ENCODE results near the gene HIVEP3.
A peak's percentile ranks its signal among the peaks of the same experiment; 100 is the strongest.

Gene HIVEP3

DNA sequence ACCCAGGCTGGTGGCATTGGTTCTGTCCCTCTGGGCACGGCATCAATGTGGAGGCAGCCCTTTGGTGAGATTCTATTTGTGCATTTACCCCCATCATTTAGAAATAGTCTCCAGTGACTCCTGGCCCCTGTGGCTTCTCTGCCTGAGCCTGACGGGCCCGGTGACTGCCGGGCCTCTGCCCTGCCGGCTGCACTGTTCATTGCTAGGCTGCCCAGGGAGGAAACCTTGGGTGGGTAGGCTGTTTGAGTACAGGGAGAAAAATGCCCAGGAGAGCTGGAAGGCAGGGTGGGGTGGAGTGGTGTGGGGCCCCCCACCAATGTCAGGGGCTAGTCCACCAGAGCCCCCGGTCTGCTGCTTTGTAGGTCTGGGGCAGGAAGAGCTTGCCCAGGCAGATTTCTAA is 410.9 kb downstream of the HIVEP3 start:
- DNase-seq (ENCODE audit: low read depth in 2 of 3, low spot score in 2 of 3): no peak

DNA sequence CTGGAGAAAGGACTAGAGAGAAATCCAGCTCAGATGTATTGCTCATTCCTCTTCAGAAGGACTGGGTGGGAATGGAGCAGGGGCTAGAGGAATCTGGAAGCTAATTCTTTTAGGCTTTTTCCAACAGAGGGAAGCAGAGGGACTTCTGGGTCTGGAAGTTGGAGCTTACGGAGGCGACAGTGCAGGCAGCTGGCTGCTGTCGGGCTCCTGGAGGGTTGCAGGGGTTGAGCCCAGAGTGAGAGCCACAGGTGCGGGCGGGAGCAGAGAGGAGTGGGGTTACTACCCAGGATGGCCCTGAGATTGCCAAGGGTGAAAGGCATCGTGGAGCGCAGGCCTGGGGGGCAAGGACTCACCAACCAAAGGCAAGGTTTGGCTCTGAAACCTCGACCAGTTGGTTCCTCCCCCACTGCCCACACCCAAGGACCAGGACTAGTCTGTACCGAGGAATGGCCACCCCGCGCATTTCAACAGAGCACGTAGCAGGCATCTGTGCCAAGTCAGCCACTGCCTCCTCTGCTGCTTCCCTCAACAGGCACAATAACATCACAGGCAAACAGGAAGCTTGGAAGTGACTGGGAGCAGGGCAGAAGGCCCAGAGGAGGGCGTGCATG is 411.5 kb downstream of the HIVEP3 start:
- no peak for DNase-seq (ENCODE audit: low read depth in 2 of 3, low spot score in 2 of 3)

DNA sequence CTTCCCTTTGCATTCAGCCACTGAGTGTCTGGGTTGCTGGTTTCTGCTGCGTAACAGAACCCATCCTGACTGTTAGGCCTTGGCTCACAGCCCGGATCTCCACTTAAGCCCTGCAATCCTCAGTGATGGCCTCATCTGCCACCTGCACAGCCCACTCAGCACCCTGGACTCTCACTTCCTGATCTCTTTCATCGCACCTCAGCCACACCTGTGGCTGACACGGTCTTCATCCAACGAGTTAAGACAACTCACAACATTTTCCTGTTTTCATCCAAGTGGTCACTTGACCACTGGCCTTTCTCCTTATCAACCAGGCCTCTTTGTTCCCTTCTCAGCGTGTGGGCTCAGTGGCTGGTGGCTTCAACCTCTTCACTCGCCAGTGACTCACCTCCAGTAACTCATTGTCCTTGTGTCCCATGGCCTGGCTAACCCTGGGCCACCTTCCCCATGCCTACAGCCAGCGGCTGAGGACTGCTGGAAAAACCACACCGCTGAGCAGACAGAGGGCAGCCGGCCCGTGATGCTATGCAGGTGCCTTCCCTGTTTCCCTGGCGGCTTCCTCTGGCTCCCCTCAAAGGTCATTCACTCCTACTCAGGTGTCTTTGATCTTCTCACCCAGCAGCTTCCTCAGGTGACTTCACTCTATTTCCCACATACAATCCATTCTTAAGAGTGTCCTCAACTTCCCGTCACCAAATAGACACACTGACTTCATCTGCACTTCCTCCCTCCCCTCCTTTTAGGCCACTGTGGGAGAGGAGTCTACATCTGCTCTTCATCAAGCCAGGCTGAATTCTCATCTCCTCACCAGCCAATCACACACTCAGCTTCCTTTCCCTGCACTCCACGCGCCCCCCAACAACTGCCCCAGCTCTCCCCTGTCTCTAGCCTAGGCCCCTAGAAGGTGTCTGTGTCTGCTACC is 414.3 kb downstream of the HIVEP3 start:
- no peak for DNase-seq (ENCODE audit: low read depth in 2 of 3, low spot score in 2 of 3)

DNA sequence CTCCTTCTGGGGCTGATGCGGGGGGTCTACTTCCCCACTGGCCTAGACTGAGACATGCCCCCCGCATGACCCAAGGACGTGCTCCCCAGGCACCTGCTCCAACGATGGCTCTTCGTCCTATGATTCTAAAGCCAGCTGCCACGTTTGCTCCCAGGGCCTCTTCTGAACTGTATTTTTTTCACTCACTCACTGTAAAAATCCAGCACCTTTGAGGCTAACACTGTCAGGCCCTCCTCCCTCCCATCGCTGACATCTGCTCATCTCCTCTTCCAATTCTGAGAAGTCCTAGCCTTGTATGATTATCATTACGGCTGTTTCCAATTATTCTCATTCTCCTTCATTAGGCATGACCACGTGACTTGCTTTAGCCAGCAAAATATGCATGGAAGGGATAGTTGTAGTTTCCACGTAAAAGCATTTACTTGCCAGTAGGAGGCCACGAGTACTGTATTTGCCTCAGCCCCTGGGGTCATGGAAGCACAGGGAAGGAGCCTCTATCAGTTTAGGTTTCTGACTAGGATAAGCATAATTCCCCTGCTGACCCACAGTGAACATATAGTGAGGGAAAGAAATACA is 415.1 kb downstream of the HIVEP3 start:
- DNase-seq (ENCODE audit: low read depth in 2 of 3, low spot score in 2 of 3): no peak

DNA sequence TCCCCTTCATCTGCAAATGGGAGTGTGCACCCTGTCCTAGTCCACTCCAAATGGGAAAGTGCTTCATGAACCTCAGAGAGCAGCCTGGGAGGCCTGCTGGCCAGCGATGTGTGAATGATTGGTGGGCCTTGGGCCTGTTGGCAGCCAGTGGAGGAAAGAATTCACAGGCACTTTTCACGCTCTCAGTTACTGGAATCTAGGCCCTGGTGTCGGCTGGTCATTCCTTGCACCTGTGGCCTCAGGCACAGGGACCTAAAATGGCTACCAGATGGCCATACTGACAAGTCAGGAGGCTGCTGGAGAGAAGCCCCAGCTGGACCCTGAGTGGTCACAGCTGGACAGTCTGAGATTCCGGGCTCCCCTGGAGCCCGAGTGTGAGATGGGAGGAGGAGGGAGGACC is 415.8 kb downstream of the HIVEP3 start:
- no peak for DNase-seq (ENCODE audit: low read depth in 2 of 3, low spot score in 2 of 3)

DNA sequence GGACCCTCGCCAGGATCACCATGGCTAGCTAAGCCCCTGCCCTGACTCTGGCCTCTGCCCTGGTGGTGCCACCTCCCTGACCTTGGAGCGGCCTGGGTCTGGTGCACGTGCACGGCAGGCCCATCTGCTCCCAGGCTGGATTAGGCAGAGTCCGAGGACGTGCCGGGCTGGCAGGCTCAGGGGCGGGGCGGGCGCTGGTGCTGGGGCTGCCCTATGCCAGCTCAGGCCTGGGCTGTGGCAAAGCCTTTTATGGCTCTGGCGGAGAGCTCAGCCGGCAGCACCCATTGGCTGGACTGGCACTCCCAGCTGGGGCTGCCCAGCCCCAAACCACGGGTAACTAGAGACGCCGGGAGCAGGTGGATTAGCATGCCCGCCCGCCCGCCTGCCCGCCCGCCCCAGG is 417.1 kb downstream of the HIVEP3 start:
- DNase-seq (ENCODE audit: low read depth in 2 of 3, low spot score in 2 of 3): no peak

DNA sequence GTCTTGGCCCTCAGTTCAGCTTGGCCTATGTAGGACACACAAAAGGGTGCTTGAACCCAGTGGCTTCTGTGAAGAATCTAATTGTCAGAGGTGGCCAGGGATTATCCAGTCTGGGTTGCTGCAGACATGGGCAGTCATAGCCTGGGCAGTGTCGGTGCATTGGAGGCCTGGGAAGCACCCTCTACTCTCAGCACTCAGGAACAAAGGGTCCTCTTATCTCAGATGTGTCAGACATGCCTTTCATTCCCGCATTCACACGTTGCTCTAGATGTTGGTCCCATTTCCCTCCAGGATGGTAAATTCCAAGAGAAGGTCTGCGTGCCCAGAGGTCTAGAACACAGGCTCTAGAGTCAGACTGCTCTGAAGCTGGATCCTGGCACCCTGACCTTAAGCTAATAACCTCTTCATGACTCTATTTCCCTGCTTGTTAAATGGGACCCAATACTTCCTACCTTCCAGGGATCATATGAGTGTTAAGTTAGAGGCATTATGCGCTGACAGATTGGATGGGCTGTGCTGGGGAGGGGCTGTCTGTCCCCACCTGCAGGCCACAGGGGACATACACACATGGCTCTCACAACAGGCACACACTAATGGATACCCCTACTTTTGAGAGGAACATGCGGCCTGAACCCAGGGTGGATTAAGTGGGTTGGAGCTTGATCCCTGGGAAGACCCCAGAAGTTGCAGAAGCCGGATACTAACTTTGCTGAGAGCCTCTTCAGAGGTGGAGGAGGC is 417.8 kb downstream of the HIVEP3 start:
- no peak for DNase-seq (ENCODE audit: low read depth in 2 of 3, low spot score in 2 of 3)

DNA sequence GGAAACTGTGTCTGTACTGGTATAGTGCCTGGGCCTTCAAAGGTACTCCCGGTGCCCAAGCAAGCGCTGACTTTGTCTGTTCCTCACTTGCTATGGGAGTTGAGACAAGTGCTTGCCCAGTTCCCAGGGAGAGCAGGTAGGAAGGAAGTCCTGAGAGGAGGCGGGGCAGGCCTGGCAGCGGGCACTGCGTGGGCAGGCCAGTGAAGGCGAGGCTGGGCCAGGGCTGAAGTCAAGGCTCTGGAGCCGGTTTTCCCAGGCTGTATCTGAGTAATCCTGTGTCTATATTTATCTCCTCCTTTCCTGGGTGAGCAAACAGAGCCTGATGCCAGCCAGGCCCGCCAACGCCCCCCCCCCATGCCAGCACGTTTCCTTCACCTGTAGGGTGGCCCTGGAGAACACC is 418.3 kb downstream of the HIVEP3 start:
- no peak for DNase-seq (ENCODE audit: low read depth in 2 of 3, low spot score in 2 of 3)

DNA sequence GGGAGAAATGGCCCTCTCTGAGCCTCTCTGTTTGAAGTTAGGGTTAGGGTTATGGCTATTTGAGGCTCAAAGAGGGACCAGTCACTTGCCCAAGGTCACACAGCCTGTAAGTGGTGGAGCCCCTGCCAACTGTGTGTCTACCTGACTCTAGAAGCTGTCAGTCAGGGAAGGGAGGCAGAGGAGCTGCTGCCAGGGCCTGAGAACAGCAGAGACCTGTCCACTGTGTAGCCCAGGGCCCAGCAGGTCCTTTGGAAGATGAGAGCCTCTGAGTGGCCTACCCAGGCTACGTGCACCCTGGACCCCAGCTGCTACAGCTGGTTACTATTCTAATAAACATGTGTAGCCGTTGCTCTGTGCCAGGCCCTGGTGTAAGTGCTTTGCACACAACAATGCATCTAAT is 419.1 kb downstream of the HIVEP3 start:
- no peak for DNase-seq (ENCODE audit: low read depth in 2 of 3, low spot score in 2 of 3)

DNA sequence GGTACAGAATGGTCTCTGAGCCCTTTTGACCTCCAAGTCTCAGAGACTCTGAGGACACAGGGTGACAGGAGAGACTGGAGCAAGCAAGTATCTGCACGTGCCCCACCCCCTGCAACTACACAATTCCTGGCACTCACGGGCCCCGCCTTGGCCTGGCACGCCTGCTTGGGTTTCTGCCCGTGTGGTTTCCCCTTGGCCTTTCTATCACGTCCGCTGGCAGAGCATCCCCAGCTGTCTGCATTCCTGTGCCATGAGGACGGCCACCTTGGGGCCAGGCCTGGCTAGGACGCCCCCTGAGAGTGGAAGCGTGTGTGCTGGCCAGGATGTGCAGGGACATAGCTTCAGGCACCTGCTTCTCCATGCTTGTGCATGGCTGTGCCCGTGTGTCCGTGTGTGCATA is 419.9 kb downstream of the HIVEP3 start:
- no peak for DNase-seq (ENCODE audit: low read depth in 2 of 3, low spot score in 2 of 3)

DNA sequence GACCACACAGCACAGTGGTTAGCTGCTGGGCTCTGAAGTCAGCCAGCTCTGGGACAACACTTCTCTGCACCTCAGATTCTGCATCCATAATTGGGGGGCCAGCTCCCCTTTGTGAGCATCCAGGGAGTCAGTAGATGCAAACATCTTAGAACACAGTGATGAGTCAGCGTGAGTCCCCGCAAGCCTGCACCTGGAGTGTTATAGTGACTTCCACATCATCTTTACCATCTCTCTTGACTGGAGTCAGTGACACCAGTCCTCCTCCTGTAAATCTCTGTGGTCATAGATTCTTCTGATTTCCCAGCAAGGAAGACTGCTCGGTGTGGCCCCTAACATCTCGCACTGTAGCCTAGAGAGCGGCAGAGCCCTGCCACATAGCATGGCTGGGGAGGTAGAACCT is 420.3 kb downstream of the HIVEP3 start:
- DNase-seq (ENCODE audit: low read depth in 2 of 3, low spot score in 2 of 3): no peak

DNA sequence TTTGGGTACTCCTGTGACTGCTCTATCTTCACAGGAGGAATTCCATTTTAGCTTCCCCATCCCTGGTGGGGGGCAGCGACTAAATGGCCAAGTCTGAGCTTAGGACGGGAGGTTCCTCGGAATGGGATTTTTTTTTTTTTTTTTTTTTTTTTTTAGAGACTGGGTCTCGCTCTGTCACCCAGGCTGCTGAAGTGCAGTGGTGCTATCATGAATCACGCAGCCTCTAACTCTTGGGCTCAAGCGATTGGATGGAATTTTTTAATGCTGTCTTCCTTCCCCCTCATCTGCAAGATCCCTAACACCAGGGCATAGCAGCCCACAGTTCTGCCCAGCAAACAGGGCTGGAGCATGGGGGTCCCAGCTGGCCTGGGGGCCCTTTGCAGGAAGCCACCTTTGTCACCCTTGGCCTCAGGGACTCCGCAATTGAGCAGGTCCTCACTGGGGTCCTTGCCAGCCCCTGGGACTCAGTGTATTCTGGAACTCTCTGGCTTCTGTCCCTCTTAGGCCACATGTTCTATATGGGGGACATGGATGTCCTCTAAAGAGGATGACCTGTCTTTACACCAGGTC is 421.2 kb downstream of the HIVEP3 start:
- DNase-seq (ENCODE audit: low read depth in 2 of 3, low spot score in 2 of 3): no peak

DNA sequence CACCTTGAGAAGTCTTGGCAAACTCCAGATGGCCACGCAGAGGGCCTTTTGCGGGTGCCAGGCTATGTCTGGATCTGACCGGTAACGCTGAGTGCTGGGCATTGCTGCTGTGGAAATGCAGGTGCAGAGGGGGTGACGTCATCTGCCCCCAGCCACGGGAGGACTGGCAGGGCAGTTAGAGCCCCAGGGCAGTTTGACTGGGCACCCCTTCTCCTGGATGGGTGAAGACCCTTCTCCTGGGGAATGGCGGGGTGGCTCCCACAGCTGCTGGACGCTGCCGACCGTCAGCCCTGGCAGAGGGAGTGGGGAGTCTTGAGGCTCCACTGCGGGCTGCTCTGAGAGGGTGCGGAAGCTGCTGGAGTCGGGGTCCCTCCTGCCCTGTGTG is 421.7 kb downstream of the HIVEP3 start:
- no peak for DNase-seq (ENCODE audit: low read depth in 2 of 3, low spot score in 2 of 3)

DNA sequence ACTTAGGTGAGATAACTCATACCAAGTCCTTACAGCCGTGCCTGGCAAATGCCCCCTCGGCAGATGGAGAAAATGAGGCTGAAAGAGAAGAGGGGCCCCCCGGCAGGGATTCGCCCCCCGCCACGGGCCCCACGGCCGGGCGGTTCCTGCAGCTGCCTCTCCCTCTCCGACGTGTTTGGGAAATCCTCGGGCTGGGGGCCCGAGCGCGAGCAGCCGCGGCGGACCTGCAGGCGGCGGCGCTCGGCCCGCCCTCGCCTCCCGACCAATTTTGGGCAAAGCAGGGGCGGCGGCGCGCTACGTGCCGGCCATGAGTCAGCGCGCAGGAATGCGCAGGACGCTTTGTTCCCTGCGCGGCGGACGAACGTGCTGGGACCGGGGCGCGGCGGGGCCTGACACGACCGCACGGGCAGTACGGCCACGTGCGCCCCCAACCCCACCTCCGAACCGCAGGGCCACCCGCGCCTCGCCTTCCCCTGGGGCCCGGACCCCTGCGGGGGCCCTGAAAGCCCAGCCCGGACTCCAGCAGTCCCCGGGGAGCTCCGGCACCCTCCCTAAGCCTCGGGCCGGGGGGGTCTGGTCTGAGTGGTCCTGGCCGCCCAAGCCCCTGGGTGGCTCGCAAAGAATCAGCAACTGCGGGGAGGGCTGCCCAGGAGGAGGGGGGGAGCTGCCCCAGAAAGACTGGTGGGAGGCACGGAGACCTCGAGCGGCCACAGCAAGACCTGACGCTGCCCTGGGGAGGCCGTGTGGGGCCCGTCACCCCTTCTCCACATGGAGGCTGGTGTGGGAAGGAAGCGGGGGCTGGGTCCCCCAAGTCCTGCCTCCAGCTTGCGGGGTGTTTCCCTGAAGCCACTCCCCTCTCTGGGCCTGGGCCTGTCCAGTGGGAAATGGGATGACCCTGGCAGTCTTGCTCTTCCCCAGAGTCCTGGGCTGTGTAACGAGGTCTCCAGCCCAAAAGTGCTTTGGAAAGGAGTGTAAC is 422.4 kb downstream of the HIVEP3 start:
- peak; percentile 22 to 41 (median 35) for DNase-seq (ENCODE audit: low read depth in 2 of 3, low spot score in 2 of 3)

DNA sequence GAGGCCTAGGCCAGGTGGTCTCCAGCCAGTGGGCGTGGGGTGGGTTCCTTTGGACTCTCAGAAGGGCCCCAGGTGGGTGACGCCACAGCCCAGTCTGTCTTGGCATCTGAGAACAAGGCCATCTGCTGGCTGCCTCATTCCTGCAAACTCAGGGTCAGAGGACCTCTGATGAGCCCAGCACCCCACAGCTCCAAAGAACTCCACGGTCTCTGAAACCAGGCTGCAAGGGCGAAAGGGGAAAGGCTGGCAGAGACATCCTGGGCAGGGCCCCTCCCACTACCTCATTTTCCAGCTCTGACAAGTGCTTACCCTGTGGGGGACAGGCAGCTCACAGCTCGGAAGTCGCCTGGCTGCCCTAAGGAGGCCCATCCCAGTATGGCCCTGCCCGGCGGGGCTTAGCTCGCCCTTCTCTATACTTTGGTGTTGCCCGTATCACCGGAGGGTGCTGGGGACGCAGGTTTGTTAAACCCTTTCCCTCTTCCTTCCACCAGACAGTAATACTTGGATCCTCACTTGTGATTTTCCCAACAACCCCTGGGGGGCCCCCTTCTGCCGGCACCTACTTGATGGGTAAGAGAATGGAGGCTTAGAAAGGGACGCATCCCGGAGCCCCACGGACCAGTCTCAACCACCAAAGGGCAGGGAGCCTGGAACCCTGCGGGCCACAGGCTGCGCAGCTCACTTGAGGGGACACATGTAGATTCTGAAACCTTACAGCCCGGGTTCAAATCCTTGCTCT is 423.3 kb downstream of the HIVEP3 start:
- DNase-seq (ENCODE audit: low read depth in 2 of 3, low spot score in 2 of 3): no peak

DNA sequence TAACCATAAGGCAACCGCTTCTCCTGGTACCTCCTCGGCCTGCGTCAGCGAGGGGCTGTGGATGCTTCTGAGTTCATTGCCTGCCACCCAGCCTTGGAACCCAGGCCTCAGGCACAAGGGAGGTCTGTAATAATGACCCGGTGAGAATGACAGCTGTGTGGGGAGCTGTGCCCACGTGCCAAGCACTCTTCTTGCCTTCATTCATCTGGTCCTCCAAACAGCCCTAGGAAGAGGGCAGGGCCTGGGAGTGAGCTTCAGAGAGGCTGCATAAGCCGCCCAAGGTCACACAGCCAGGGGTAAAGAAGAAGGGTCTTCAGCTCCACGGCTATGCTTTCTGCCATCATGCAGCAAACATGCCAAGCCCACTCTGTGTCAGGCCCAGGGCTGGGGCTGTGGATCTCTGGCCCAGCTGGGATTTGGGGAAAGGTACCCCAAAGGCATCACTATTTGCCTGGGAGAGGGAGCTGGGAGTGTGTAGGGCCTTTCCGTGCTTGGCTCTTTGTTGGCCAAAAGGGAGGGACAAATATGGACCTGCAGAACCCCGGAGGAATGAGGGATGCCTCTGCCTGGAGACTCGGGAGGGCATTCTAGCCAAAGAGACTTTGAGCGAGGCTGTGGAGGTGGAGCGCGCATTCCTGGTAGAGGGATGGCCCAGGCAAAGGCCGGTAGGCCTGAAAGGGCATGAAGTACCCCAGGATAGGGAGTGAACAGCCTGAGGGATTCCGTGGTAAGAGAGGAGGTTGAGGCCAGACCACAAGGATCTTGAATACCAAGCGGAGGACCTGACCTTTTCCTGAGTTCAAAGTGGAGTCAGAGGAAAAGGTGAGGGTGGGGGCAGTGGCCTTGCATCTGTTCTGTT is 424.1 kb downstream of the HIVEP3 start:
- no peak for DNase-seq (ENCODE audit: low read depth in 2 of 3, low spot score in 2 of 3)

DNA sequence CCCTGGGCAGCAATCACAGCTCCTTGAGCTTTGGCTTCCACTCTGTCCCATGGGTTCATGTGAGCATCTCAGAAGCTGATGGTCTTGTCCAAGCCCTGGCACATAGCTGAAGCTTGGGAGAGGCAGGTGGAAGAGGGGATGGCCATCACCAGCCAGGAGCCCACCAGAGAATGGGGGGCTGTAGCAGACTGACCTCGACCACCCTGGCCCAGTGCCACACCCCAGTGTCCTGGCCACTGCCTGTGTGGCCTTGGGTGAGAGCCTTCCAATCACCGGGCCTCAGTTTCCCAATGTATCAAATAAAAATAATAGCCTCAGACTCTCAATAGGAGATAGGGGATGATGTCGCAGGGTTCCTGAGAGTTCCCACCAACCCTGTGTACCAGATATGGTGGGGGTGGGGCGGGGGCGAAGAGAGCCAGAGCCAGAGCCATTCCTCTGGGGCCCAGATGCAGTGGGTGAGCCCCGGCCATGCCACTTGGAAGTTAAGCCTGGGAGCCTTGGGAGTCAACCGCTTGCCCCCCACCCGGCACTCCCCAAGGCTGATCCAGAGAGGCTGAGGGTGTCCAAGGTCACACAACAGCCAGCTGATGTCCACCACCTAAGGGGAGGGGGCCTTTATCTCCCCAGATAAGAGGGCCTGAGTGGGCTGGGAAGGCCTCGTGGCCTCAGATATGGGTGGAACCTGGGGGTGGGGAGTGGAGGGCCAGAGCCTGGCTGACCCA is 424.9 kb downstream of the HIVEP3 start:
- no peak for DNase-seq (ENCODE audit: low read depth in 2 of 3, low spot score in 2 of 3)

DNA sequence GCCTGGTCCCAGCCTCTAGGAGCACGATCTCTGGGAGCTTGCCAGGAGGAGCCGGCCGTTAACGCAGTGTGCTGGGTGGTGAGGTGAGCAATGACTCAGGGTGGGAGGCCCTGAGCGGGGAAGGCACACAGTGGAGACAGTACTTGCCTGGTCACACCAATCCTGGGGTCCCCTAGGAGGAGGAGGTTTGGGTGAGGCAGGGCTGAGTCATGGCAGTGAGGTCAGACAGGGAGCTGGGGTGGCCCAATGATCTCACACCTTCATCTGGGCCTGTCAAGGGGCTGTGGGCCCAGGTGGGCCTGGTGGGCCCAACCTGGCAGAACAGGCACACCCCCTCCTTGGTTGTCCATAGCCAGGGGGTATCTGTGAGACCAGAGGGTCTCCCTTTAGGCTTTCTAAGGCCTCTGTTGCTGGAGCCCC is 425.6 kb downstream of the HIVEP3 start:
- no peak for DNase-seq (ENCODE audit: low read depth in 2 of 3, low spot score in 2 of 3)
